HepG2 (cell line): ENCODE results near the gene PRSS23. TPM values are rescaled to one million over a fixed set of nuclear protein-coding genes. Genes with fewer than 3 reads are reported as not detected.

ENCODE experiments used
- ATAC-seq: fragments of 200-7000 bp; cut with Tn5 transposase; 3 replicates; pipeline ENCODE4 v1.9.1; 2020; ENCODE audit warnings: mild to moderate bottlenecking, moderate library complexity
- Bru-seq: library from RNA; stranded (reverse); fragments of 400-500 nt; gene quantifications from one replicate; lab custom pipeline; 2021; lab: Mats Ljungman, UMichigan
- BruChase-seq, 2 experiments: library from RNA; stranded (reverse); fragments of 400-500 nt; gene quantifications; one replicate each; lab custom pipeline; 2021; lab: Mats Ljungman, UMichigan
- BruUV-seq: library from RNA; stranded (reverse); fragments of 400-500 nt; replicated peaks from 2 replicates; lab custom pipeline; 2021; lab: Mats Ljungman, UMichigan
- CTCF ChIA-PET: fragments of 300-600 bp; formaldehyde crosslinking; extraction: SDS; loops from one replicate; lab custom pipeline; 2021; ENCODE audit warnings: low total read pairs, inconsistent platforms, low intra/inter-chr PET ratio; lab: Yijun Ruan, JAX
- POLR2A ChIA-PET: fragments of 350-600 bp; sonication (Branson Sonifier 250); formaldehyde crosslinking; loops from one replicate; lab custom pipeline; 2020; ENCODE audit warnings: antibody characterized with exemption, inconsistent platforms; lab: Yijun Ruan, JAX
- DNase-seq: peaks from one replicate; pipeline ENCODE4 v3.0.0-alpha.2; 2015; ENCODE audit warnings: low spot score
- FAIRE-seq: peaks from 3 replicates; lab custom pipeline; 2011; peaks lifted over from hg19 to GRCh38; lab: Jason Lieb, UNC
- H2AFZ ChIP-seq: one replicate; pipeline ENCODE4 v1.6.1; 2011; ENCODE audit warnings: low read length, inconsistent platforms
- H3K27ac ChIP-seq: fragments of 300-600 bp; 3 replicates; pipeline ENCODE4 v1.8.0; 2011; ENCODE audit warnings: mixed run types, mild to moderate bottlenecking, mixed read lengths, low read length, inconsistent platforms; ENCODE audit not compliant: insufficient read depth; ENCODE audit errors: extremely low read length
- H3K27me3 ChIP-seq, 2 experiments: fragments of 200-600 bp in 1 of 2; 2 replicates in 1 of 2; 3 replicates in 1 of 2; pipeline versions ENCODE4 v1.6.0 to v1.8.0; 2011; ENCODE audit warnings: low read length in 2 of 2, mild to moderate bottlenecking in 2 of 2, moderate library complexity in 2 of 2, inconsistent platforms in 1 of 2; ENCODE audit not compliant: insufficient read depth in 2 of 2, control insufficient read depth in 1 of 2
- H3K36me3 ChIP-seq, 2 experiments: fragments of 200-600 bp in 1 of 2; replicated peaks in 1 of 2; 2 replicates in 1 of 2; 3 replicates in 1 of 2; pipeline versions ENCODE4 v1.5.1 to v1.8.0; 2011; ENCODE audit warnings: low read length in 2 of 2, inconsistent platforms in 1 of 2; ENCODE audit not compliant: insufficient read depth in 2 of 2, control insufficient read depth in 1 of 2
- H3K4me1 ChIP-seq: 2 replicates; pipeline ENCODE4 v1.5.1; 2012; ENCODE audit warnings: low read length, inconsistent platforms; ENCODE audit not compliant: insufficient read depth
- H3K4me2 ChIP-seq: 2 replicates; pipeline ENCODE4 v1.6.0; 2011; ENCODE audit warnings: low read depth, low read length, inconsistent platforms
- H3K4me3 ChIP-seq, 3 experiments: fragments of 200-600 bp in 1 of 3; sonication (generic), shearing (Covaris generic) in 1 of 3; replicated peaks in 1 of 3; 2 replicates each; pipeline ENCODE4 v1.5.1; 2011 to 2016; ENCODE audit warnings: low read length in 3 of 3, inconsistent platforms in 2 of 3, low read depth in 2 of 3, mild to moderate bottlenecking in 2 of 3, control low read depth in 1 of 3, mixed read lengths in 1 of 3; ENCODE audit not compliant: insufficient read depth in 1 of 3
- H3K79me2 ChIP-seq: one replicate; pipeline ENCODE4 v1.6.1; 2011; ENCODE audit warnings: low read length, inconsistent platforms; ENCODE audit not compliant: insufficient read depth
- H3K9ac ChIP-seq: 2 replicates; pipeline ENCODE4 v1.6.0; 2011; ENCODE audit warnings: mild to moderate bottlenecking, low read depth, low read length, inconsistent platforms; ENCODE audit not compliant: insufficient read depth
- H3K9me3 ChIP-seq: 2 replicates; pipeline ENCODE4 v1.5.1; 2012; ENCODE audit warnings: mild to moderate bottlenecking, low read length
- H4K20me1 ChIP-seq: 2 replicates; pipeline ENCODE4 v1.6.0; 2011; ENCODE audit warnings: inconsistent platforms, mild to moderate bottlenecking, low read length, moderate library complexity; ENCODE audit not compliant: insufficient read depth
- SALL2 ChIP-seq: sonication (generic); formaldehyde crosslinking; IDR thresholded peaks from 2 replicates; pipeline ENCODE4 v1.8.1; 2023; ENCODE audit warnings: mild to moderate bottlenecking, missing genetic modification reagents, inconsistent platforms
- TMF1 ChIP-seq: sonication (generic); formaldehyde crosslinking; IDR thresholded peaks from 2 replicates; pipeline ENCODE4 v1.8.1; 2022; ENCODE audit warnings: low read depth, missing genetic modification reagents
- ZNF891 ChIP-seq: sonication (generic); formaldehyde crosslinking; IDR thresholded peaks from 2 replicates; pipeline ENCODE4 v1.5.0; 2020; ENCODE audit warnings: mild to moderate bottlenecking, missing genetic modification reagents
- WGBS: methylation state at CpG from one replicate; pipeline ENCODE4 v1.1.6; 2017; ENCODE audit warnings: low lambda C conversion rate; 5-methylcytosine and 5-hydroxymethylcytosine counted together
- in situ Hi-C: cut with HindIII; loops from 2 replicates; pipeline ENCODE4 v1.10.0; 2017; ENCODE audit warnings: low pct_unique_long_range_greater_than_20kb; ENCODE audit not compliant: extremely low pct_ligation_motif_present
- intact Hi-C: fragments of 100-400 bp; cut with micrococcal nuclease; formaldehyde crosslinking; loops from one replicate; pipeline ENCODE4 v1.10.0; 2022; ENCODE audit not compliant: unreplicated experiment
- long read RNA-seq, 2 experiments: library from RNA in 1 of 2; library from polyadenylated mRNA in 1 of 2; stranded (forward) in 1 of 2; unstranded in 1 of 2; transcript quantifications; one replicate each; pipeline ENCODE4 v2.0.0, GENCODE V29; 2019 to 2022
- polyA minus RNA-seq, 3 experiments: library from RNA; depleted of rRNA, polyadenylated mRNA; stranded (reverse); fragments of >200 nt; gene quantifications; 2 replicates each; pipeline ENCODE4 v1.2.3, GENCODE V29; 2011; ENCODE audit warnings: low replicate concordance in 1 of 3
- polyA plus RNA-seq, 8 experiments: library from polyadenylated mRNA; depleted of rRNA in 3 of 8; stranded (reverse) in 7 of 8; unstranded in 1 of 8; fragments of >200 nt; fragmentation: Illumina TruSeq in 4 of 8; extraction: Trizol in 4 of 8; gene quantifications; 2 replicates each; pipeline versions ENCODE4 v1.2.1 to v1.2.3, GENCODE V29; 2011 to 2016; ENCODE audit warnings: low read depth in 4 of 8, missing spikeins in 1 of 8, mixed read lengths in 1 of 8; ENCODE audit not compliant: insufficient read depth in 1 of 8
- total RNA-seq, 5 experiments: library from RNA; depleted of rRNA; stranded (reverse); fragments of >200 nt; fragmentation: Illumina TruSeq; extraction: Trizol; gene quantifications; 2 replicates each; pipeline ENCODE4 v1.2.3, GENCODE V29; 2016; ENCODE audit warnings: low read depth in 1 of 5
- TF ChIP-seq, protein P1 (sequence below): sonication (generic); formaldehyde crosslinking; IDR thresholded peaks from 2 replicates; pipeline ENCODE4 v1.4.0; 2020; ENCODE audit warnings: missing genetic modification reagents
- TF ChIP-seq, protein P2 (sequence below): sonication (generic); formaldehyde crosslinking; IDR thresholded peaks from 2 replicates; pipeline ENCODE4 v1.5.1; 2020; ENCODE audit warnings: mild to moderate bottlenecking, missing genetic modification reagents, moderate library complexity

Gene PRSS23, protein sequence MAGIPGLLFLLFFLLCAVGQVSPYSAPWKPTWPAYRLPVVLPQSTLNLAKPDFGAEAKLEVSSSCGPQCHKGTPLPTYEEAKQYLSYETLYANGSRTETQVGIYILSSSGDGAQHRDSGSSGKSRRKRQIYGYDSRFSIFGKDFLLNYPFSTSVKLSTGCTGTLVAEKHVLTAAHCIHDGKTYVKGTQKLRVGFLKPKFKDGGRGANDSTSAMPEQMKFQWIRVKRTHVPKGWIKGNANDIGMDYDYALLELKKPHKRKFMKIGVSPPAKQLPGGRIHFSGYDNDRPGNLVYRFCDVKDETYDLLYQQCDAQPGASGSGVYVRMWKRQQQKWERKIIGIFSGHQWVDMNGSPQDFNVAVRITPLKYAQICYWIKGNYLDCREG
- total RNA-seq (2016; rRNA removed; fragmentation: Illumina TruSeq; extraction: Trizol), result 0.20 and 0.28 TPM in 2 replicates
- 0.51 TPM in 1 of 2 replicates, not detected in the other for total RNA-seq (2016; cell fraction: cytosol; rRNA removed; fragmentation: Illumina TruSeq; extraction: Trizol; ENCODE audit: low read depth)
- 0.17 and 0.18 TPM in 2 replicates for total RNA-seq (2016; cell fraction: insoluble cytoplasmic fraction; rRNA removed; fragmentation: Illumina TruSeq; extraction: Trizol)
- total RNA-seq (2016; cell fraction: membrane; rRNA removed; fragmentation: Illumina TruSeq; extraction: Trizol), result 0.06 and 0.10 TPM in 2 replicates
- total RNA-seq (2016; cell fraction: nucleus; rRNA removed; fragmentation: Illumina TruSeq; extraction: Trizol), result 0.25 TPM in 1 of 2 replicates, not detected in the other
- 0.21 and 0.30 TPM in 2 replicates for polyA plus RNA-seq (2011; rRNA removed)
- polyA plus RNA-seq (2011; cell fraction: cytosol; rRNA removed), result 0.13 and 0.24 TPM in 2 replicates
- polyA plus RNA-seq (2011; cell fraction: nucleus; rRNA removed), result not detected in 2 replicates
- polyA plus RNA-seq (2012), result 0.51 and 0.57 TPM in 2 replicates
- 0.05 TPM in 1 of 2 replicates, not detected in the other for polyA plus RNA-seq (2016; cell fraction: cytosol; fragmentation: Illumina TruSeq; extraction: Trizol; ENCODE audit: low read depth)
- 0.11 TPM in 1 of 2 replicates, not detected in the other for polyA plus RNA-seq (2016; cell fraction: insoluble cytoplasmic fraction; fragmentation: Illumina TruSeq; extraction: Trizol; ENCODE audit: low read depth)
- polyA plus RNA-seq (2016; cell fraction: membrane; fragmentation: Illumina TruSeq; extraction: Trizol; ENCODE audit: low read depth), result 0.19 and 0.20 TPM in 2 replicates
- polyA plus RNA-seq (2016; cell fraction: nucleus; fragmentation: Illumina TruSeq; extraction: Trizol; ENCODE audit: insufficient read depth, low read depth), result 0.70 TPM in 1 of 2 replicates, not detected in the other
- 0.32 and 515 TPM in 2 replicates for polyA minus RNA-seq (2011; rRNA and poly(A)+ RNA removed; ENCODE audit: low replicate concordance)
- 0.89 and 0.97 TPM in 2 replicates for polyA minus RNA-seq (2011; cell fraction: cytosol; rRNA and poly(A)+ RNA removed)
- 0.37 and 1.2 TPM in 2 replicates for polyA minus RNA-seq (2011; cell fraction: nucleus; rRNA and poly(A)+ RNA removed)
- Bru-seq, nascent RNA, result percentile 20 among the genes with signal in this experiment
- BruChase-seq, experiment 1, labeled RNA remaining after a 6-hour chase, result percentile 14 among the genes with signal in this experiment
- BruChase-seq, experiment 2, labeled RNA remaining after a 2-hour chase, result percentile 14 among the genes with signal in this experiment
- long read RNA-seq, experiment 1, full-length matches to known transcripts, result 1 of 3 reads
- long read RNA-seq, experiment 1, partial matches to known transcripts, result 0 of 3 reads
- long read RNA-seq, experiment 1, other reads (novel, unspliced or antisense), result 2 of 3 reads
- long read RNA-seq, experiment 2, result 0 reads

DNA sequence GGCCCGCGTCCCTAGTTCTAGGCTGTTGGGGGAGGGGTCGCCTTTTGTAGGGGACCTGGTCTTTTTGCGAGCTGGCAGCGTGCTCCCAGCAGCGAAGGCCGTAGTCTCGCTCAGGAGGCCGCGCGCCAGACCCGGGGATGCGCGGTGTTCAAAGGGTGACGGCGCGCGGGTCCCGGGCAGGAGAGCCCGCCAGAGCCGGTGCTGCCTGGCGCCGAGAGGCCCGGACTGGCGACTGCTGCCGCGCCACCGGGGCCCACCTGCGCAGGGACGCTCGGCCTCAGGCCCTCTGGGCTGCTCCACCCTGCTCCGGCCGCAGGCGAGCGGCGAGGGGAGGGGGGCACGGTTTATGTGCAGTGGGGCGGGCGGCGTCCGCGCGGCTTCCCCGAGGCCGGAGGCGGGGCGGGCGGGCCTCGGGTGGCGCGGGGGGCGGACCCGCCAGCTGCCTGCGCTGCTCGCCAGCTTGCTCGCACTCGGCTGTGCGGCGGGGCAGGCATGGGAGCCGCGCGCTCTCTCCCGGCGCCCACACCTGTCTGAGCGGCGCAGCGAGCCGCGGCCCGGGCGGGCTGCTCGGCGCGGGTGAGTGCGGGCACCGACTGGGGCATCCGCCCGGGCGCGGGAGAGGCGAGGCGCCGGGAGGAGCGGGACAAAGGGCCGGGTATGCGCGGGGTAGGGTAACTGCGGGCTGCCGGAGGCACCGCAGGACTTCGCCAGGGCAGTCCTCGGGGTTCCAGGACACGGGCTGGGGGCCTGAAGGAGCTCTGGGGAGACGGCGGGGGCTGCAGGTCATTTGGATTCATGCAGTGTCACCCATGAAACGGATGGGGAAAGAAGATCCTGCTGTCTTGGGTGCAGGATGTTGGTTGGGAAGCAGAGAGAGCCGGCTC is at the start of gene PRSS23:
TSS of gene PRSS23 (plus strand) at position 467 of the 884 bp plus-strand sequence. CDS start 7,102 bp downstream, outside the sequence.
- 0% methylated on average over 6 of the region's 97 CpGs for WGBS
- peak within 1 kb of the TSS; percentile 68 for H3K4me2 ChIP-seq
- no peaks in the 10 kb centered on the region for H3K9me3 ChIP-seq
- BruUV-seq, result no TSS peak
- no peak within 1 kb of the TSS for H2AFZ ChIP-seq
- H3K79me2 ChIP-seq, result no peaks in the 10 kb centered on the region
- peak; percentile 94 for ATAC-seq
- FAIRE-seq, result no peak
- H3K9ac ChIP-seq, result no peak within 1 kb of the TSS
- H3K27me3 ChIP-seq, result peaks cover 8 to 31% of the 10 kb centered on the region in 2 experiments; a peak in 4 of 5 replicates
- no peaks in the 10 kb centered on the region for H4K20me1 ChIP-seq
- DNase-seq, result no peak
- ChIA-PET POLR2A (no interaction called here), CTCF (no interaction called here)
- intact Hi-C loops, result loop anchor here (5.0 kb wide), 1 partner anchor 343 kb away; no protein-coding TSS in a partner anchor
- in situ Hi-C loops, result loop anchor here (25.0 kb wide), 1 partner anchor 438 kb away; the partner anchor contains the start of gene CCDC81
- H3K4me3 ChIP-seq, result peak within 1 kb of the TSS; percentile 35 to 67 (median 38); a peak in 5 of 6 replicates
- no peaks in the 10 kb centered on the region for H3K36me3 ChIP-seq
- peaks cover 6% of the 10 kb centered on the region; the same call in 1 of the 2 replicates for H3K4me1 ChIP-seq
- H3K27ac ChIP-seq, result no peak within 1 kb of the TSS
- TF ChIP-seq TMF1 (CRISPR knock-in tag) (0 out of 2 replicates have a peak, but pooled peaks have one; percentile 33), SALL2 (peak; percentile 71; the same call in 1 of the 2 replicates), ZNF891 (0 out of 2 replicates have a peak, but pooled peaks have one; percentile 30)
- TF ChIP-seq, protein P1, sequence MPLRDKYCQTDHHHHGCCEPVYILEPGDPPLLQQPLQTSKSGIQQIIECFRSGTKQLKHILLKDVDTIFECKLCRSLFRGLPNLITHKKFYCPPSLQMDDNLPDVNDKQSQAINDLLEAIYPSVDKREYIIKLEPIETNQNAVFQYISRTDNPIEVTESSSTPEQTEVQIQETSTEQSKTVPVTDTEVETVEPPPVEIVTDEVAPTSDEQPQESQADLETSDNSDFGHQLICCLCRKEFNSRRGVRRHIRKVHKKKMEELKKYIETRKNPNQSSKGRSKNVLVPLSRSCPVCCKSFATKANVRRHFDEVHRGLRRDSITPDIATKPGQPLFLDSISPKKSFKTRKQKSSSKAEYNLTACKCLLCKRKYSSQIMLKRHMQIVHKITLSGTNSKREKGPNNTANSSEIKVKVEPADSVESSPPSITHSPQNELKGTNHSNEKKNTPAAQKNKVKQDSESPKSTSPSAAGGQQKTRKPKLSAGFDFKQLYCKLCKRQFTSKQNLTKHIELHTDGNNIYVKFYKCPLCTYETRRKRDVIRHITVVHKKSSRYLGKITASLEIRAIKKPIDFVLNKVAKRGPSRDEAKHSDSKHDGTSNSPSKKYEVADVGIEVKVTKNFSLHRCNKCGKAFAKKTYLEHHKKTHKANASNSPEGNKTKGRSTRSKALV (CRISPR knock-in tag), result peak; percentile 72; the same call in 1 of the 2 replicates
- TF ChIP-seq, protein P2, sequence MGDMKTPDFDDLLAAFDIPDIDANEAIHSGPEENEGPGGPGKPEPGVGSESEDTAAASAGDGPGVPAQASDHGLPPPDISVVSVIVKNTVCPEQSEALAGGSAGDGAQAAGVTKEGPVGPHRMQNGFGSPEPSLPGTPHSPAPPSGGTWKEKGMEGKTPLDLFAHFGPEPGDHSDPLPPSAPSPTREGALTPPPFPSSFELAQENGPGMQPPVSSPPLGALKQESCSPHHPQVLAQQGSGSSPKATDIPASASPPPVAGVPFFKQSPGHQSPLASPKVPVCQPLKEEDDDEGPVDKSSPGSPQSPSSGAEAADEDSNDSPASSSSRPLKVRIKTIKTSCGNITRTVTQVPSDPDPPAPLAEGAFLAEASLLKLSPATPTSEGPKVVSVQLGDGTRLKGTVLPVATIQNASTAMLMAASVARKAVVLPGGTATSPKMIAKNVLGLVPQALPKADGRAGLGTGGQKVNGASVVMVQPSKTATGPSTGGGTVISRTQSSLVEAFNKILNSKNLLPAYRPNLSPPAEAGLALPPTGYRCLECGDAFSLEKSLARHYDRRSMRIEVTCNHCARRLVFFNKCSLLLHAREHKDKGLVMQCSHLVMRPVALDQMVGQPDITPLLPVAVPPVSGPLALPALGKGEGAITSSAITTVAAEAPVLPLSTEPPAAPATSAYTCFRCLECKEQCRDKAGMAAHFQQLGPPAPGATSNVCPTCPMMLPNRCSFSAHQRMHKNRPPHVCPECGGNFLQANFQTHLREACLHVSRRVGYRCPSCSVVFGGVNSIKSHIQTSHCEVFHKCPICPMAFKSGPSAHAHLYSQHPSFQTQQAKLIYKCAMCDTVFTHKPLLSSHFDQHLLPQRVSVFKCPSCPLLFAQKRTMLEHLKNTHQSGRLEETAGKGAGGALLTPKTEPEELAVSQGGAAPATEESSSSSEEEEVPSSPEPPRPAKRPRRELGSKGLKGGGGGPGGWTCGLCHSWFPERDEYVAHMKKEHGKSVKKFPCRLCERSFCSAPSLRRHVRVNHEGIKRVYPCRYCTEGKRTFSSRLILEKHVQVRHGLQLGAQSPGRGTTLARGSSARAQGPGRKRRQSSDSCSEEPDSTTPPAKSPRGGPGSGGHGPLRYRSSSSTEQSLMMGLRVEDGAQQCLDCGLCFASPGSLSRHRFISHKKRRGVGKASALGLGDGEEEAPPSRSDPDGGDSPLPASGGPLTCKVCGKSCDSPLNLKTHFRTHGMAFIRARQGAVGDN (CRISPR knock-in tag), result peak; percentile 43; the same call in 1 of the 2 replicates
